Fibroblast of villous mesenchyme (primary cell): Measurements from ENCODE around the gene FHOD1. TPM values are rescaled to one million over a fixed set of nuclear protein-coding genes. Genes with fewer than 3 reads are reported as not detected.

Experiments used
- DNase-seq: peaks from one replicate; pipeline ENCODE4 v3.0.0-alpha.2; 2010; ENCODE audit warnings: low read depth
- H3K4me3 ChIP-seq: 2 replicates; pipeline ENCODE4 v1.5.1; 2011; ENCODE audit warnings: low read depth, mild to moderate bottlenecking, low read length
- CTCF ChIP-seq: IDR thresholded peaks from 2 replicates; pipeline ENCODE4 v1.5.1; 2012; ENCODE audit warnings: low read depth, mild to moderate bottlenecking, low read length; ENCODE audit not compliant: insufficient read depth
- total RNA-seq: library from RNA; depleted of rRNA; stranded (reverse); fragments of >200 nt; gene quantifications from 2 replicates; pipeline ENCODE4 v1.2.3, GENCODE V29; 2012

The FHOD1 gene
- total RNA-seq, 1 donor = 22.9 TPM

- no peak for DNase-seq
- H3K4me3 ChIP-seq = no peak overlapping the region
- TF ChIP-seq CTCF = no peak
These were observed 61.6 kb downstream of the FHOD1 start for GRCh38 chr16:67185651-67186134.

GRCh38 chr16:67184995-67185650 lies 62.2 kb downstream of the FHOD1 start:
- no peak overlapping the region for H3K4me3 ChIP-seq
- TF ChIP-seq CTCF = peak; percentile 75
- DNase-seq = peak; percentile 94

- DNase-seq = no peak
- peak overlapping the region; percentile 76 for H3K4me3 ChIP-seq
- no peak for TF ChIP-seq CTCF
These were observed 62.8 kb downstream of the FHOD1 start for GRCh38 chr16:67184453-67184994.

- peak within 1 kb of the TSS; percentile 76 for H3K4me3 ChIP-seq
- peak; percentile 98 for DNase-seq
- no peak for TF ChIP-seq CTCF
These were observed 63.4 kb downstream of the FHOD1 start, which contains the start of gene MATCAP1 for GRCh38 chr16:67183627-67184452. TSS of gene MATCAP1 (minus strand) at chr16:67183963. CDS start at chr16:67180610, 3,353 bp downstream.

GRCh38 chr16:67183284-67183626 lies 64.0 kb downstream of the FHOD1 start:
- TF ChIP-seq CTCF = no peak
- no peak for DNase-seq
- H3K4me3 ChIP-seq = peak overlapping the region; percentile 76

- no peak for TF ChIP-seq CTCF
- no peak overlapping the region for H3K4me3 ChIP-seq
- DNase-seq = no peak
These were observed 65.0 kb downstream of the FHOD1 start for GRCh38 chr16:67182288-67182687.
